GM21529 (cell line): ENCODE data around the gene FAM168A.

ENCODE experiments used
- ATAC-seq: cut with Tn5 transposase; IDR thresholded peaks from one replicate; pipeline ENCODE4 v1.9.1; 2021; ENCODE audit not compliant: unreplicated experiment

FAM168A gene

DNA sequence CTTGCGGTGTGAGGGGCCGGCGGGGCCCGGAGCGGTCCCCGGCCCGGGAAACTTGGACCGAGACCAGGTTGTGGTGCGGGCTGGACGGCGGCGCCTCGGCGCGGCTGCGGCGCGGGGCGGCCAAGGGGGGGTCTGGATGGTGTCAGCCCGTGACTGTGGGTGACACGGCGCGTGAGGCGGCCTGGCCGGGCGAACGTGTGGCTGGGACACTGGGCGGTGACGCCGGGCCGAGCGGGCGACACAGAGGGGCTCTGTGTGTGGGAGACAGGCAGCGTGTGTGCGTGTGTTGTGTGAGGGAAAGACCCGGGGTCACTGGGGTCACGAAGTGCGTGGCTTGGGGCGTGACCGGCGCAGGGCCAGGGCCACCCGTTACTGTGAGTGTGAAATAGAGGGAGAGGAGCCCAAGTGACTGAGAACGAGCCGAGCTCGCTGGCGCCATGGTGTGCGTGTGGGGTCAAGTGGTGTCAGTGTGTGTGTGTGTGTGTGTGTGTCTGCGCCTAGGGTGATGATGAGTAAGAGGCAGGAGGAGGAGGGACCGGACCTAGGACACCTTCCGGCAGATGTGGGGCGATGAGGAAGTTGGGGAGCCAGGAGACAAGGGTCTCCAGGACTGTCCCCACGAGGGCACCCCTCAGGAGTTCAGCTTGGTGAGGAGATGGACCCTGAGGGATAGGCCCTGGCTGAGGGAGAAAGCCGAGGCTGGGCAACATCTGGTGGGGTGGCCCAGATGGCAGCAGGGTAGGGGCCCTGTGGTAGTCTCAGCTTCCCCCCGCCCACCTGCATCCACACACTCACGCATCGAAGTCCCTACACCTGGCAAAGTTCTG, 220.9 kb downstream of the FAM168A start:
- ATAC-seq, result no peak

DNA sequence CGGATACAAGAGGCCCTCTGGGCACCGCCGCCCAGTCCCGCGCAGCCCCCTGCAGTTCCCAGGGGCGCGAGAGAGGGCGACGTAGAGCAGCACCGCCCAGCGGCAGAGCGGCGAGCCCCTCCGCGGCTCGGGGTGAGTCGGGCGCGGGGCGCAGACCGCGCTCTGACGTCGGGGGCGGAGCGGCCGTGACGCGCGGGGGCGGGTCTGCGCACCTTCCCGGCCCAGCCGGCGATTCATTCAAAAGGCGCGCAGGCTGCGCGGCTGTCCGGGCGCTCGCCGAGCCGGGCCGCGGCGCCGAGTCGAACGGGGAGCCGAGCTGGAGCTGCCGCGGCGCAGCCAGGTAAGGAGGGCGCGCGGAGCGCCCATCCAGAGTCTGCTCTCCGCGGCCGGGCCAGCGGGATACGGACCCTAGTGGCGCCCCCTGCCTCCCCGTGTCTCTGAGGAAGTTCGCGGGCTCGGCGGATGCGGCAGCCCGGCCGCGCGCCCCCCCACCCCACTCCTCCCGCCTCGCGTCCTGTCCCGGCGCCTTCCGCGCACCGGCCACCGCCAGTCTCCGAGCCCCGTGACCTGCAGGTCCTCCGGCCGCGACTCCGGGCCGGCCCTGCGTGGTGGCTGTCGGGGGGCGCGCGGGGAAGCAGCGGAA, 221.6 kb downstream of the FAM168A start, which contains the start of gene RELT:
Gene RELT (plus strand): TSS at position 240 of the 643 bp plus-strand sequence. CDS start 12,738 bp downstream, outside the sequence.
- peak; percentile 64 for ATAC-seq

DNA sequence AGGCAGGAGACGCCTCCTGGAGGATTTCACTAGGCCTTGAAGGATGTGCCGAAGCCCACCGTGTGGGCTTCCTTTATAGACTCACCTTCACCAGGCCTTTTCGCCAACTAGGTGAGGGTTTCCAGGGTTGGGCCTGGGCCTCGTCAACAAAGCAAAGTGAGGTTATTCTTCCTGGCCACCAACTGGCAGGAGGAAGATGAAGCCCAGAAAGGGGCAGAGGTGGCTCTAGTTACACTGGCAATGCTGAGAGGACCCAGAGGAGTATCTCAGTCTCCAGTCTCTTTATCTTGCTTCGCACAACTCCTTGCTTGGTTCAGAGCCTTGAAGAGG, 222.1 kb downstream of the FAM168A start:
- no peak for ATAC-seq

DNA sequence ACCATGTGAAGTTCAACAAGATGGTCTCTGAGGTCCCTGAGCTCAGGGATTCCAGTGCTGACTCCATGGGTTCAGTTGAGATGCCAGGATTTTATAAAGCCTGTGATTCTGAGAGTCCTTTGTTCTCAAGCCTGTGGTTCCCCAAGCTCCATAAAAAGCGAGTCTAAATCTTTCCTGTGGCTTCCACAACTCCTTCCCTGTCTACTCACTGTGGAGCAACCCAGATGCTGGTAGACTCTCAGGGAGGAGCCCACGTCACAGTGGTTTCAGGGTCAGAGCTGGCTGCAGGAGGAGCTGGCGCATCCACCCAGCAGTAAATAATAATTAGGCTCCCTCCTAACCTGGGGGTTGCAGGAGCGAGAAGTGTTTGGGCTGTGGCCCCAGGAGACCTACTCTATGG, 223.8 kb downstream of the FAM168A start:
- no peak for ATAC-seq

DNA sequence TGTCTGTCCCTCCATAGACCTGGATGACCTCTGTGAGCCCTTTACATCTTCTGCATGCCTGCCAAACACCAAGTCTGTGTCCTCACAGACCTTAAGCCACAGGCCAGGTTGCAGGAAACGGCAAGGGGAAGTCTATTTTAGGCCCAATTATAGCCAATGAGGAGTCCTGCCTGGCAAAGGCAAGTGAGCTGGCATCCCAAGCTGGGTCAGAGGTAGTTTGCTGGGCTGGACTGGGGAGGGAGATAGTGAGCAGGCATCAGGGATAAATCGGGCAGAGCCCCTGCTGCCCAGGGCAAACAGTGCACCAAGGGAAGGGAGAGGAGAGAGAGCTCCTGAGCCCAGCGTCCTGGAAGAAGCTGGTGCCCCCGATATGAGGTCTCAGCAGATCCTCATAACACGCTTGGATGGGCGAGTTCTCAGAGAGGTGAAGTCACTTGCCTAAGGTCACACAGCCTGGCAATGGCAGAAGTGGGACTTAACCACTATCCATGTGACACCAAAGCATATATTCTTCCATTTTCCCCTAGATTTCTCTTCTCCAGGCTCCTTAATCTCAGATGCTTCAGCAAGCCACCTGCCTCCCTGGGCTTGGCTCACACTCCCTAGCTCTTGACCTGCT, 225.4 kb downstream of the FAM168A start:
- ATAC-seq, result no peak

DNA sequence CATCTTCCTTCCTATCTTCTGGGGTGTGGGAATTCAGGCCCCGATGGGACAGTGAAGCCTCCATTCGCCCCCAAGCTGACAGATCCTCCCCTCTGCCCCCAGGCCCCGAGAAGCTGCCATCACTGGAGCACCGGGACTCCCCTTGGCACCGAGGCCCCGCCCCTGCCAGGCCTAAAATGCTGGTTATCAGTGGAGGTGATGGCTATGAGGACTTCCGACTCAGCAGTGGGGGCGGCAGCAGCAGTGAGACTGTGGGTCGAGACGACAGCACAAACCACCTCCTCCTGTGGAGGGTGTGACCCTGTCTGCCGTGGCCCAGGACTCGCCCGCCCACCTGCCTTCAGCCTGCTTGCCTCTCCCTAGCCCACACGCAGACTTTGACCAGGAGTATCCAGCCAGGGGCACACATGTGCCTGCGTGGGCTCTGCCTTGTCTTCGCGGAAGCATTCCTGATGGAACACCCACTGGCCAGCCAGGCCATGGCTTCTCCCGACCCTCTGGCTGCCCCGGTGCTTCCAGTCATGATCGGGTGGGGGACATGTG, 230.4 kb downstream of the FAM168A start:
- no peak for ATAC-seq

DNA sequence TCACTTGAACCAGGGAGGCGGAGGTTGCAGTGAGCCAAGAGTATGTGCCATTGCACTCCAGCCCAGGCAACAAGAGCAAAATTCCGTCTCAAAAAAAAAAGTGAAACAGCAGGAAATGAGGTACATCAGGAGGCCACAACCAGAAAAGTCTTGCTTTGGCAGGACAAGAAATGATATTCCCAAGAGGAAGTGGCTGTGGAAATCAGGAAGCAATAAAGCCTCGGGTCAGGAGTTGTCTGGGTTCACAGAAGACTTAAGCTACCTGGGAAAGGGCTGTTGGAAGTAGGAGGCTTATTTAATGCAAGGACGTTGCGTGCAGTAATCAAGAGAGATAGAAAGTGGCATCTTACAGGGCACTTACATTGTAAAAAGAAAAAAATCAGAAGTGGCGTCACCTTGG, 231.0 kb downstream of the FAM168A start:
- no peak for ATAC-seq

DNA sequence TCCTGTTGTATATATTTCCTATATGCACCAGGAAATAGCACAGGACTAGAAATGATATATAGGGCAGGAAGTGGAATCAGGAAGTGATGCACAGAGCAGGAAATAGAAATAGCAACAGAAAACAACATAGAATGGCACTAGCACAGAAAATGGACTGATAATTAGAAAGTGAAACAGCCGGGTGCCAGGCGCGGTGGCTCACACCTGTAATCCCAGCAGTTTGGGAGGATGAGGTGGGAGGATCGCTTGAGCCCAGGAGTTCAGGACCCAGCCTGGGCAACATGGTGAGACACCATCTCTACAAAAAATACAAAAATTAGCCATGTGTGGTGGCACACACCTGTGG, 231.7 kb downstream of the FAM168A start:
- ATAC-seq, result no peak

DNA sequence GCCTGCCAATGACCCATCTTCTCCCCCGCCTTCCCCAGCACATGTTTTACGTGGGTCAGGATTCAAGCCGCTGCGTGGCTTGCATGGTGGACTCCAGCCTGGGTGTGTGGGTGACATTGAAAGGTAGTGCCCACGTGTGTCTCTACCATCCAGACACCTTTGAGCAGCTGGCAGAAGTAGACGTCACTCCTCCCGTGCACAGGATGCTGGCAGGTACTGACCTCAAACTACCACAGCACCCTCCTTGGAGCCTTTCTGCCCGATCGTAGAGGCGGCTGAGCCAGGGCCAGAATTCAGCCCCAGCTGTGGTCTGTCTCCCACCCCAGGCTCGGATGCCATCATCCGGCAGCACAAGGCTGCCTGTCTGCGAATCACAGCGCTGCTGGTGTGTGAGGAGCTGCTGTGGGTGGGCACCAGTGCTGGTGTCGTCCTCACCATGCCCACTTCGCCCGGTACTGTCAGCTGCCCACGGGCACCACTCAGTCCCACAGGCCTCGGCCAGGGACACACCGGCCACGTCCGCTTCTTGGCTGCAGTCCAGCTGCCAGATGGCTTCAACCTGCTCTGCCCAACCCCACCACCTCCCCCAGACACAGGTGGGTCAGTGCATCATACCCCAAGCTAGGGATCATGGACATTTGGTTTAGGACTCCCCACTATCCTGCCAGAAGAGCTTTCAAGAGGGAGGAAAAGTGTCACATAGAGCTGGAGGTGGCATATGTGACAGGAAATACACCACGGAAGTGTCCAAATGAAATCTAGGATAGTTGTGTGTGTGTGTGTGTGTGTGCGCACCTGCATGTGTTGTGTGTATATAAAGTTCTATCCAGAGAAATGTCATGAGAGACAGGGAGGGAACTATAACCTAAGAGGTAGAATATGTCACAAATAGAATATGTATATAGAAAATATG, 232.3 kb downstream of the FAM168A start:
- ATAC-seq, result no peak

DNA sequence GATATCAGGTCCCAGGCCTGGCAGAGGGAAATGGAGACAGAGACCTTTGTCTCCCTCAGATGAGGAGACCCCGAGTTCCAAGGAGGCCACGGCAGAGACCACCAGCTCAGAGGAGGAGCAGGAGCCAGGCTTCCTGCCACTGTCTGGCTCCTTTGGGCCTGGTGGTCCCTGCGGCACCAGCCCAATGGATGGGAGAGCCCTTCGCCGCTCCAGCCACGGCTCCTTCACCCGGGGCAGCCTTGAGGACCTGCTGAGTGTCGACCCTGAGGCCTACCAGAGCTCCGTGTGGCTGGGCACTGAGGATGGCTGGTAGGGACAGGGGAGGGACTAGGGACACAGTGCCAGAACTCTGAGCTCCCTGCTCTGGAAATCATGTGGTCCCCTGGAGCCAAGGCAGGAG, 234.8 kb downstream of the FAM168A start:
- ATAC-seq, result no peak

DNA sequence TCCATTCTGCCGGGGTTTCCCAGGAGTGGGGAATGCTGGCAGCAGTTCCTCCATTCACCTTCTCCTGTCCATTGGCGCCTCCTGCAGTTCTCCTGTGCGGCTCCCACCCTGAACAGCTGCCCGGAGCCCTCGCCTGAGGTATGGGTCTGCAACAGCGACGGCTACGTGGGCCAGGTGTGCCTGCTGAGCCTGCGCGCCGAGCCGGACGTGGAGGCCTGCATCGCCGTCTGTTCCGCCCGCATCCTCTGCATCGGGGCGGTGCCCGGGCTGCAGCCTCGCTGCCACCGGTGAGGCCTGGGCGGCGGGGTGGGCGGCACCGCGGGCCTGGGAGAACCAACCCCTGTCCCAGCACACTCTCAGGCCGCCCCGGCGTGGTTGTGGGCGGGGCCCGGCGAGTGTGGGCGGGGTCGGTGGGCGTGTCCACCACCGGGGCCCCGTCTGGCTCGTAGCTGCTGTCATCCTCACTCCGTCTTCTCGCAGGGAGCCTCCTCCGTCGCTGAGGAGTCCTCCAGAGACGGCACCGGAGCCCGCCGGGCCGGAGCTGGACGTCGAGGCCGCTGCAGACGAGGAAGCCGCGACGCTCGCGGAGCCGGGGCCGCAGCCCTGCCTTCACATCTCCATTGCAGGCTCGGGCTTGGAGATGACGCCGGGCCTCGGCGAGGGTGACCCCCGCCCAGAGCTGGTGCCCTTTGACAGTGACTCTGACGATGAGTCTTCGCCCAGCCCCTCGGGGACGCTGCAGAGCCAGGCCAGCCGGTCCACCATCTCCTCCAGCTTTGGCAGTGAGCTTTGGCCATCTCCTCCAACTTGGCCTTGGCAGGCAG, 235.7 kb downstream of the FAM168A start:
- no peak for ATAC-seq

DNA sequence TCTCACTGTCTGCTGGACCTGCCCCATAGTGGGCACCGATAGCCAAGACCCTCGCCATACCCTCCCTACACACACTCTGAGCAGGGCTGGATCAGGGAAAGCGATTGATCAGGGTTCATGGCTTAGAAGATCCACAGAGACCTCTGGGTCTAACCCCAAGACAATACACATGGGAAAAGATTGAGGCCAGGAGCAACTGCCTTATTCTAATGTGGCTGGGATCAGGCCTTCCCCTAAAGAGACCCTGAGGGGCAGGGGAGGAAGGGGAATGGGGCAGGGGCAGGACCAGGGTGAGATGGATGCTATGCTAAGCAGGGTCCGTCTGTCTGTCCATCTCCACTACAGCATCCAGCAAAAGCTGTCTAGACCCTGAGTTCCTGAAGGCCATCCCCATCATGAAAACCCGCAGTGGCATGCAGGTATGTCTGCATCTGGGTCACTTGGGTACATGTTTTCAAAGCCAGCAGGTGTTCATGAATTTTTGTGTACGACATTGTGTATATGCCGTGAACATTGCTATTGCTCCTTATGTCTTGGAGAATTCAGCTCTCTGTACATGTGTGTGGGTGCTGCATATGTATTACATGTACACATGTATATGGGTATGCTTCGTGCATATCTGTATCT, 237.1 kb downstream of the FAM168A start:
- no peak for ATAC-seq

DNA sequence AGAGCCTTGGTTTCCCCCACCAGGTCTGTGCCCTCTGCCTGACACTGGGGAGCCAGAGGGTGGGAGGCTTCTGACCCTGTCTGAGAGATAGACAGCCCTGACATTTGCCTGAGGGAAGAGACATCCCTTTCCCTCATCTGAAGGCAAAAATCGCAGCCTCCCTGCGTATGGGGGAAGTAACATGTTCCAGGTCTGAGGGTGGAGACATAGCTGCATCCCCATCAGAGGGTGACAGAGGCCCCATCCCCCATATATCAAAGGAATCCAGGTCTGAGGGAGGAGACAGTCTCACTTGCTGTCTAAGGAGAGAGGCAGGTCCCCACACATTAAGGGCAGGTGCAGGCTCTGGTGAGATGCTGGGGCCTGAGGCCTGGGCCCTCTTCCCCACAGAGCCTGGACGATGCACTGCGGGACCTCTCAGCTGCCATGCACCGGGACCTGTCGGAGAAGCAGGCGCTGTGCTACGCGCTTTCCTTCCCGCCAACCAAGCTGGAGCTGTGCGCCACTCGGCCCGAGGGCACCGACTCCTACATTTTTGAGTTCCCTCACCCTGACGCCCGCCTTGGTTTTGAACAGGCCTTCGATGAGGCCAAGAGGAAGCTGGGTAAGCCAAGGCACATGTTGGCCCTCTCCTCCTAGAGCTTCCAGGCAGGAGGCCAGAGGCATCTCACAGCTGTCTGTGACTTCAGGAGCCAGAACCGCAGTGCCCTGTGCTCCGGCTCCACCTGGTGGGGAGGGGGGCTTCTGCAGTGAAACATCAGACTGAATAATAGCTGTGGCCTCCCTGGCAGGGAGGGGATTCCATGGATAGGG, 237.8 kb downstream of the FAM168A start:
- ATAC-seq, result no peak

DNA sequence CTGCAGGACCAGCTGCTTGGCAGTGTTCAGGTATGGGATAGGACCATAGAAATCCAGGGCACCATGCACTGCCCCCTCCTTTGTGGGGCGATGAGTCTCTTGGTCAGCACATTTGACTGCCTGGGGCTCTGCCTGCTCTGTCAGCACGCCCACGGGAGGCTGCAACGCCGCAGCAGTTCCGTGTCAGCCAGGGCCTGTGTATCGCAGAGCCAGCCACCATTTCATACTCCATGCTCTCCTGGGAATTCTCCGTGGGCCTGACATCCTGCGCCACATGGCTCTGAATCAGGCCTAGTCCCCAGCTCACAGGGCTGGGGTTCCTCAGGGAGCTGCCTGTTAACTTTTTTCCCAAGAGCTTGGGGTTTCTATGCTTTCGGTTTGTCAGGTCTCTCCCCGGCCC, 238.6 kb downstream of the FAM168A start:
- ATAC-seq, result no peak

DNA sequence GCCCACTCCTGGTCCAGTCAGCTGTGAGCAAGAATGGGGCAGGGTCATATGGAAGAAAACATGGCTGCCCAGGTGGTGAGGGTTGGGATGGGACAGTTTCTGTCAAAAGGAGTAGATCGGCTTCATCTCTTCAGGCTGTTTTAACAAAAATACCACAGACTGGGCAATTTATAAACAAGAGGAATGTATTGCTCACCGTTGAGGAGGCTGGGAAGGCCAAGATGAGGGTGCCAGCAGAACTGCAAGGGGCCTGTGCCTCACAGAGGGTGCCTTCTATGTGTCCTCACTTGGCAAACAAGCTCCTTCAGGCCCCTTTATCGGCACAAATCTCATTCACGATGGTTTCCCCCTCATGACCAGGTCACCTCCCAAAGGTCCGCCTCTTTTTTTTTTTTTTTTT, 239.8 kb downstream of the FAM168A start:
- ATAC-seq, result no peak

DNA sequence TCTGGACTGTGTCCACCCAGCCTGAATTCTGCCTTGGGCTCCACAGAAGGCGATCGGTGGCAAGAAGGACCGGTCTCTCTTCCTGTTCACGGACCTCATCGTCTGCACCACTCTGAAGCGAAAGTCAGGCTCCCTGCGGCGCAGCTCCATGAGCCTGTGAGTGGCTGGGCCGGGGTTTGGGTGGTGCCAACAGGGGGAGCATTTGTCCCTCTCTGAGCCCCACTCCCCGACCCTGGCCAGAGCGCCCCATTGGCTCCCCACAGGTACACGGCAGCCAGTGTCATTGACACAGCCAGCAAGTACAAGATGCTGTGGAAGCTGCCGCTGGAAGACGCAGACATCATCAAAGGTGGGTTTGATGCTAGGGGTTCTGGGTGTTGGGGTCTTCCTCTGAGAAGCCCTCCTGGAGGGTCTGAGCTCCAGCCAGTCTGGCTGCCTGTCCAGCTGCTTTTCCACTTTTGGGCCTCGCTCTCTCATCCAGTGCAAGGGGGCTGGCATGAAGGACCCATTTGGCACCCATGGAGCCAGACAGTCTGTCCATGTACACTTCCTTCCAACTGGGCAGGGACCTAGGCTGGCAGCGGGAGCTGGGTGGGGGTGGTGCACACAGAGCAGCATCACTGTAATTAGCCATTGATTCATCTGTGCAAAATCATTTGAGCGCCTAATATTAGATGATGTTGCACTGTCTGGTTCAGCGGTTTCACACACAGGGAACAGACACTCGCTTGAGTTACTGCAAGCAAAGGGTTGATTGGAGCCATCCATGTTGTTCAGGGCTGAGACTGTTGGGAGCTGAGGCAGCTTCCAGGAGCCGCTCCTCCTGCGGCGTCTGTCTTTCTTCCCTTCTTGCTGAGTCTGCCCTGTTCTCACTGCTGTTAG, 240.7 kb downstream of the FAM168A start:
- ATAC-seq, result no peak

DNA sequence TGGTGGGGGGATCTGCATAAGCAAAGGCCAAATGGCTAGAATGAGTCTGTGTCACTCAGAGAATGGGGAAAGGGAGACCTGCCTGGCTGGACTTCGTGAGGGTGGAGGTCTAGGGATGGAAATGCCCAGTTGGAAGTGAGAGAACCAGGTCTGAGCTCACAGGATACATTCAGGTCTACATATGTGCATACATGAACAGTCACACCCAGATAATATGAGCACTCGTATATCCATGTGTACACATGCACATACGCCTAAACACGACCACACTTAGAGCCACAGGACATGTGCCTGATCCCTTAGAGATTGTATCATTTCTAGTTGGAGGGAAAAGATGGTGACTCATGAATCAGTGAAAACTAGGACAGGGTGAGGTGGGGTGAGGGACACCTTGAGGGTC, 242.8 kb downstream of the FAM168A start:
- no peak for ATAC-seq

DNA sequence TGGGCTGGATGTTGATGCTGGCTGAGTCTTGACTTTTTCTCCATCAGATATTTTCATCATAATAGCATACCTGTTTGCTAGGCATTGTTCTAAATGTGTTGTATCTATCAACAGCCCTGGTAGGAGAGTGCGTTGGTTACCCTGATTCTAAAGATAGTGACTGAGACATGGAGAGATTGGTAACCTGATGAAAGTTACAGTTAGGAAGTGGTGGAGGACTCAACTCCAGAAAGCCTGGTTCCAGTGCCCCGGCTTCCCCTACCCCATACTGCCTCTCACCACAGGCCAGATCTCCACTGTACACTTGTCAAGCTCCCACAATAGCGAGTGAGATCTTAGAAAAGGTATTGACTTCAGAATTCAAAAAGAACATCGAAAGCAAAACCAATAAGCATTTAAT, 244.5 kb downstream of the FAM168A start:
- ATAC-seq, result no peak
